Prostate gland (tissue), 2 donors: Measurements from ENCODE around the gene TRIP13. TPM values are rescaled to one million over a fixed set of nuclear protein-coding genes. Genes with fewer than 3 reads are reported as not detected.

Experiments
- DNase-seq: peaks from one replicate; pipeline ENCODE4 v3.0.0-alpha.2; 2019; ENCODE audit warnings: low spot score
- H3K27ac ChIP-seq, 2 donors: fragments of 200-600 bp; sonication (generic); 2 replicates each; pipeline ENCODE4 v1.5.1; 2017 to 2019
- H3K27me3 ChIP-seq: fragments of 200-600 bp; sonication (generic); replicated peaks from 2 replicates; pipeline ENCODE4 v1.5.1; 2019; ENCODE audit not compliant: insufficient read depth
- H3K36me3 ChIP-seq, 2 donors: fragments of 200-600 bp; sonication (generic); 1 replicate in 1 of 2; 2 replicates in 1 of 2; pipeline versions ENCODE4 v1.5.1 to v1.8.1; 2017 to 2019
- H3K4me1 ChIP-seq: fragments of 200-600 bp; sonication (generic); replicated peaks from 2 replicates; pipeline ENCODE4 v1.5.1; 2019
- H3K4me3 ChIP-seq, 2 donors: fragments of 200-600 bp; sonication (generic); 2 replicates each; pipeline ENCODE4 v1.5.1; 2017 to 2019
- H3K9me3 ChIP-seq: fragments of 200-600 bp; sonication (generic); 2 replicates; pipeline ENCODE4 v1.5.1; 2017
- POLR2A ChIP-seq: fragments of 450-650 bp; IDR thresholded peaks from one replicate; pipeline ENCODE4 v1.6.1; 2016; ENCODE audit warnings: antibody characterized with exemption, mild to moderate bottlenecking
- POLR2AphosphoS5 ChIP-seq: sonication (generic); formaldehyde crosslinking; IDR thresholded peaks from one replicate; pipeline ENCODE4 v1.6.1; 2017; ENCODE audit warnings: antibody characterized with exemption
- WGBS: methylation state at CpG from one replicate; pipeline ENCODE4 v1.1.5; 2018; 5-methylcytosine and 5-hydroxymethylcytosine counted together
- intact Hi-C: fragments of 100-400 bp; cut with DNase I; formaldehyde crosslinking; loops from one replicate; pipeline ENCODE4 v1.14.2; 2022
- total RNA-seq, 2 donors: library from RNA; depleted of rRNA; stranded (reverse); fragments of >200 nt; gene quantifications; one replicate each; pipeline ENCODE4 v1.1.0, GENCODE V29; 2016
- TF ChIP-seq, protein P1 (sequence below), 4 experiments: fragments of 200-600 bp in 2 of 4; fragments of 450-650 bp in 2 of 4; sonication (generic) in 2 of 4; IDR thresholded peaks; 1 replicate in 3 of 4; 2 replicates in 1 of 4; pipeline ENCODE4 v1.5.1; 2016 to 2019; ENCODE audit warnings: antibody characterized with exemption in 4 of 4, mild to moderate bottlenecking in 2 of 4, moderate library complexity in 2 of 4

Gene TRIP13
- total RNA-seq, 2 donors from 2014 or later: 1.8 to 11.9 TPM

DNA sequence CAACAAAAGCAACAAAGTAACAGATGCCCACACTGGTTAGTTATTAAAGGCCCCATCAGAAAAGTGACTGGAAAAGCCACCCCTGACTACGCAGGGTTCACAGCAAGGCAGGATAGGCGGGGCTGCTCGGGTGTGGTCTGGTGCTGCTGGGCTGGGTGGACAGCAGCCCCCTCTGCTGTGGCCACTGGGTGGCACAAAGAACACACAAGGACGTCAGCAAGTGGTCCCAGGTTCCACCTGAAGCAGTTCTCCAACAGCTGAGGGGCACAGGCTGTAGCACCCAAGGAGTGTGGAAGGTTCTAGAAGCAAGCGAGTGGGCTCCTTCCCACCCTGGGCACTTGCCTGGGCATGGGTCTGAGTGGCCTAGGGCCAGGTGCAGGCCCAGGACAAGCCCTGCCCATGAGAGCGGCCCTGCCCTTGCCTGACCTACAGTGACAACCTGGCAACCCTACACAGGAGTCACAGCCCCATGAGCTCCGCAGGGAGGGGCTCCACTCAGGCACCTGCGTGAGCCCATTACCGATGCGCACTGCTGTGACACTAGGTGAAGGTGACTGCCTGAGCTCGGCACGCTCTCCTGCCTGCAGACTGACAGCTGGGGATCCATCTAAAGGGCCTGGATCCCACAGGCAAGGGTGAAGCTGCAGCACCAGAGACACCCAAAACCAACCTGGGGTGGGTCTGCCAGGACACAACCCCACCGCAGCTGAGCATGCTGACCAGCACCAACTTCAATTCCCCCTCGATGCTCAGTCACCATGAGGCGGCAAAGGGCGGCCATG, 8.1 kb upstream of the TRIP13 start:
- intact Hi-C loops: no loop called here
- peaks cover 28 to 32% of the 10 kb centered on the region in 2 donors for H3K36me3 ChIP-seq
- 87% methylated on average over 16 of the region's 16 CpGs for WGBS

DNA sequence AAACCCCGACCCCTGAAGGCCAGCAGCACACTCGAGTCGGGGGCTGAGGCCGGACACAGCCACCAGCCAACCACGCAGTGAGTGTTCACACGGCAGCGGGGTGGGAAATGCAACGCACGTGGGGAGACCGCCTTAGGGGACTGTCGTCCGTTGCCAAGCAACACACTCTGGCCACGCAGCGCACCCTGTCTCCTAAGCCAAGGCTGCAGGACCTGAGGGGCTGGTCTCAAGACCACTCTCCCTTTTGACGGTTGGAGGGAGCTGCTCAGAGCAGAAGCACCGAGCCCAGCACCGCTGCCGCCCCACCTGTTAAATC, 7.6 kb upstream of the TRIP13 start:
- no peak for DNase-seq
- no peak overlapping the region for H3K4me3 ChIP-seq
- no peaks in the 10 kb centered on the region for H3K4me1 ChIP-seq
- TF ChIP-seq, protein P1, sequence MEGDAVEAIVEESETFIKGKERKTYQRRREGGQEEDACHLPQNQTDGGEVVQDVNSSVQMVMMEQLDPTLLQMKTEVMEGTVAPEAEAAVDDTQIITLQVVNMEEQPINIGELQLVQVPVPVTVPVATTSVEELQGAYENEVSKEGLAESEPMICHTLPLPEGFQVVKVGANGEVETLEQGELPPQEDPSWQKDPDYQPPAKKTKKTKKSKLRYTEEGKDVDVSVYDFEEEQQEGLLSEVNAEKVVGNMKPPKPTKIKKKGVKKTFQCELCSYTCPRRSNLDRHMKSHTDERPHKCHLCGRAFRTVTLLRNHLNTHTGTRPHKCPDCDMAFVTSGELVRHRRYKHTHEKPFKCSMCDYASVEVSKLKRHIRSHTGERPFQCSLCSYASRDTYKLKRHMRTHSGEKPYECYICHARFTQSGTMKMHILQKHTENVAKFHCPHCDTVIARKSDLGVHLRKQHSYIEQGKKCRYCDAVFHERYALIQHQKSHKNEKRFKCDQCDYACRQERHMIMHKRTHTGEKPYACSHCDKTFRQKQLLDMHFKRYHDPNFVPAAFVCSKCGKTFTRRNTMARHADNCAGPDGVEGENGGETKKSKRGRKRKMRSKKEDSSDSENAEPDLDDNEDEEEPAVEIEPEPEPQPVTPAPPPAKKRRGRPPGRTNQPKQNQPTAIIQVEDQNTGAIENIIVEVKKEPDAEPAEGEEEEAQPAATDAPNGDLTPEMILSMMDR (IDR thresholded peaks at IDR 0.05): no peak
- TF ChIP-seq POLR2AphosphoS5 (no peak), POLR2A (no peak)
- intact Hi-C loops: no loop called here
- no peak overlapping the region for H3K27ac ChIP-seq
- peaks cover 28 to 32% of the 10 kb centered on the region in 2 donors for H3K36me3 ChIP-seq
- no peaks in the 10 kb centered on the region for H3K9me3 ChIP-seq
- WGBS: 90% methylated on average over 18 of the region's 18 CpGs
- H3K27me3 ChIP-seq: no peaks in the 10 kb centered on the region

More for the DNA sequence above, 8.1 kb upstream of the TRIP13 start:
- Histone ChIP-seq H3K4me3 (no peak overlapping the region), H3K27me3 (no peaks in the 10 kb centered on the region), H3K4me1 (no peaks in the 10 kb centered on the region), H3K9me3 (no peaks in the 10 kb centered on the region), H3K27ac (no peak overlapping the region)
- TF ChIP-seq, protein P1 (IDR thresholded peaks at IDR 0.05): no peak
- TF ChIP-seq POLR2AphosphoS5 (no peak), POLR2A (no peak)
- no peak for DNase-seq

DNA sequence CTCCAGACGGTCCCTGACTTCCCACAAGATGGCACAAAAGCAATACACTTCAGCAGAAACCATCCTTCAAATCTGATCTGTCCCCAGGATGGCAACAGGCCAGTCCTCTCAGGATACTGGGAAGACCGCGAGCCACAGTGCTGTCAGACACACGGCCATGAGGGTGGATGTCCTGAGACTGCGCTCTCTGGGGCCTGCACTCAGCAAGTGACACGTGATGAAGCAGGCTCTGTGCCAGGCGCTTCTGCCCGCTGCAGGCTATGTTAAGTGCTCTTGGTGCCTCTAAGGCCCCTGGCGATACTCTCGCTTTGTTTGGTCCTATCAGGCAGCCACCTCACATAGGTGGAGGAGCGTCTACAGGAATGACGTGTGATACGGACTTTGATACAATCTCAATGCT, 7.2 kb upstream of the TRIP13 start:
- WGBS: 86% methylated on average over 13 of the region's 13 CpGs
- Histone ChIP-seq H3K4me3 (no peak overlapping the region), H3K27ac (no peak overlapping the region), H3K36me3 (peaks cover 28 to 32% of the 10 kb centered on the region in 2 donors), H3K27me3 (no peaks in the 10 kb centered on the region), H3K4me1 (no peaks in the 10 kb centered on the region), H3K9me3 (no peaks in the 10 kb centered on the region)
- intact Hi-C loops: no loop called here
- no peak for TF ChIP-seq POLR2A
- no peak for DNase-seq

DNA sequence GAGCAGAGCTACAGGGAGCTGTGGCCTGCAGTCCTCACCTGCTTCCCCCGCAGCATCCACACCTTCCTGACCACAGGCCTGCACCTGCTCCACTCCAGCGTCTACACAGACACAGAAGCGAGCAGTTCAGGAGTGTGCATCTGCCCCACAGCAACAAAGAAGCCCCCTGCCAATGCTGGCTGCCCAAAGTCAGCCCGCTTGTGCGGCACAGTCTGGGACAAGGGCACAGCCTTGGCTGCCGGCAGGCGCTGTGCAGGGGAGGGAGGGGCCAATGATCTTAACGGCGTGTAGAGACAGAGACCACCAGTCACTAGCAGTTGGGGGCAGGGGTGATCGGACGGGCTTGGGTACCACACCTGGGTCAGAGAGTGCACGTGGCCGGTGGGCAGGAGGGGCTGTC, 6.6 kb upstream of the TRIP13 start:
- no peak overlapping the region for H3K4me3 ChIP-seq
- no peak overlapping the region for H3K27ac ChIP-seq
- no peaks in the 10 kb centered on the region for H3K27me3 ChIP-seq
- no peaks in the 10 kb centered on the region for H3K4me1 ChIP-seq
- no peak for DNase-seq
- no peaks in the 10 kb centered on the region for H3K9me3 ChIP-seq
- intact Hi-C loops: no loop called here
- TF ChIP-seq, protein P1 (IDR thresholded peaks at IDR 0.05): no peak
- TF ChIP-seq POLR2AphosphoS5 (no peak), POLR2A (no peak)
- 91% methylated on average over 13 of the region's 13 CpGs for WGBS
- H3K36me3 ChIP-seq: peaks cover 25 to 29% of the 10 kb centered on the region in 2 donors

DNA sequence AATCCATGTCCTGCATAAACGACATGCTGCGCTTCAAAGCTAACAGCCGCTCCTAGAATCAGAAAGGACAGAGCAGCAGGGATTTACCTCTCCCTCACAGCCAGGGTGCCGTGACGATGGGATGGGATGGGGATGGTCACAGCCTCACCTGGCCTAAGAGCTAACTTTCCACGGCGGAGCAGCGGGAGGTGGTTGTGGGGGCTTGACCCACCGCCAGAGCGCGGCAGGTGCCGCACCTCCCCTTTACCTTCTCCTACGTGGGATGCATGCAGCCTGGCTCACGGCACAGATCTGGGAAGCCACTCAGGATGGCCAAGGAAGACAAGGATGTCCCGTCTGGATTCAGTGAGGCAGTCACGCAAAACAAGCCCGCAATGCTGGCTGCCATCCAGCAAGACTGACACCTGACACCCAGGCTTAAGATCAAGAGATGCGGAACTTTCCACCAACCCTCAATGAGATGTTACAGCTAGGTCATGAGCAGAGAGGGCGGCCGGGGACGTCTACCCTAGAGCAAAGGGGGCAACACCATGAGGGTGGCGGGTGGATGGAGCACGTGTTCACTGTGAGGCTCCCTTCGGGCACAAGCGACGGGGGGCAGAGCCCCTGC, 5.9 kb upstream of the TRIP13 start:
- no peaks in the 10 kb centered on the region for H3K9me3 ChIP-seq
- H3K36me3 ChIP-seq: peaks cover 24 to 27% of the 10 kb centered on the region in 2 donors
- TF ChIP-seq, protein P1 (IDR thresholded peaks at IDR 0.05): no peak
- TF ChIP-seq POLR2A: no peak
- TF ChIP-seq POLR2AphosphoS5: no peak
- no peaks in the 10 kb centered on the region for H3K27me3 ChIP-seq
- no peak overlapping the region for H3K4me3 ChIP-seq
- no peak overlapping the region for H3K27ac ChIP-seq
- intact Hi-C loops: no loop called here
- H3K4me1 ChIP-seq: no peaks in the 10 kb centered on the region
- DNase-seq: no peak
- WGBS: 84% methylated on average over 26 of the region's 26 CpGs
